GM10248 (cell line): ENCODE data around the gene DACT3.

Experiments used
- CTCF ChIA-PET: fragments of 300-600 bp; sonication (Branson Sonifier 250); formaldehyde crosslinking; extraction: SDS; loops from one replicate; lab custom pipeline; 2021; ENCODE audit warnings: antibody characterized with exemption; lab: Yijun Ruan, JAX
- POLR2A ChIA-PET: fragments of 350-650 bp; sonication (Branson Sonifier 250); formaldehyde crosslinking; extraction: SDS; loops from one replicate; lab custom pipeline; 2020; ENCODE audit warnings: antibody characterized with exemption; lab: Yijun Ruan, JAX
- DNase-seq: peaks from one replicate; pipeline ENCODE4 v3.0.0; 2012; ENCODE audit errors: extremely low spot score
- CTCF ChIP-seq: IDR thresholded peaks from 2 replicates; pipeline ENCODE4 v1.5.1; 2012; ENCODE audit warnings: mild to moderate bottlenecking, low read depth; ENCODE audit errors: extremely low read depth, missing control alignments, control extremely low read depth

The DACT3 gene

GRCh38 chr19:46625731-46626130 is 35.3 kb downstream of the DACT3 start:
- no peak for TF ChIP-seq CTCF
- no peak for DNase-seq
- CTCF ChIA-PET = interaction anchor here (1.1 to 9.9 kb wide), 5 partner anchors 9 to 103 kb away, joined by 3 to 76 read pairs (median 5); partner anchors contain the start of gene DACT3
- POLR2A ChIA-PET = no interaction called here

GRCh38 chr19:46624958-46625661 is 35.9 kb downstream of the DACT3 start, which contains the start of gene PTGIR:
PTGIR (minus strand) TSS chr19:46625089; CDS start chr19:46624225, 864 bp downstream.
- ChIA-PET POLR2A (no interaction called here), CTCF (interaction anchor here (0.9 to 9.9 kb wide), 6 partner anchors 8 to 103 kb away, joined by 3 to 76 read pairs (median 4); partner anchors contain the start of genes CALM3 and DACT3)
- no peak for TF ChIP-seq CTCF
- no peak for DNase-seq

- no peak for DNase-seq
- no peak for TF ChIP-seq CTCF
- ChIA-PET CTCF (interaction anchor here (0.9 to 9.9 kb wide), 4 partner anchors 11 to 105 kb away, joined by 3 to 76 read pairs (median 12); partner anchors contain the start of genes CALM3 and DACT3), POLR2A (interaction anchor here (0.6 kb wide), 1 partner anchor 44 kb away, joined by 12 read pairs; no protein-coding TSS in a partner anchor)
Measured at GRCh38 chr19:46623915-46624502, 37.0 kb downstream of the DACT3 start.

- DNase-seq = no peak
- ChIA-PET CTCF (interaction anchor here (1.2 to 18.5 kb wide), 4 partner anchors 9 to 40 kb away, joined by 4 to 287 read pairs (median 48); partner anchors contain the start of genes CALM3 and DACT3), POLR2A (no interaction called here)
- TF ChIP-seq CTCF = no peak
Measured at GRCh38 chr19:46622118-46622446, 38.9 kb downstream of the DACT3 start.

- no peak for DNase-seq
- peak; percentile 15 for TF ChIP-seq CTCF
- ChIA-PET POLR2A (no interaction called here), CTCF (interaction anchor here (1.1 to 18.5 kb wide), 5 partner anchors 9 to 128 kb away, joined by 3 to 287 read pairs (median 19); partner anchors contain the start of genes CALM3 and DACT3)
Measured at GRCh38 chr19:46621191-46622117, 39.5 kb downstream of the DACT3 start.
